CD14-positive monocyte (primary cell): ENCODE results near the gene ATP6V0A1. TPM values are rescaled to one million over a fixed set of nuclear protein-coding genes. Genes with fewer than 3 reads are reported as not detected.

Source experiments
- DNase-seq, 3 donors: peaks; one replicate each; pipeline ENCODE4 v3.0.0-alpha.2; 2011 to 2022
- H2AFZ ChIP-seq: 2 replicates; pipeline ENCODE4 v1.6.0; 2012; ENCODE audit warnings: mild to moderate bottlenecking, low read depth, low read length, inconsistent platforms; ENCODE audit not compliant: insufficient read depth, poor library complexity, severe bottlenecking
- H3K27ac ChIP-seq, 2 donors: 1 replicate in 1 of 2; 2 replicates in 1 of 2; pipeline ENCODE4 v1.5.1; 2012 to 2013; ENCODE audit warnings: low read length in 2 of 2, control low read depth in 1 of 2, inconsistent platforms in 1 of 2, low read depth in 1 of 2, mild to moderate bottlenecking in 1 of 2
- H3K27me3 ChIP-seq, 2 donors: one replicate each; pipeline versions ENCODE4 v1.6.0 to v1.6.1; 2011 to 2013; ENCODE audit warnings: low read length in 2 of 2; ENCODE audit not compliant: control insufficient read depth in 2 of 2, insufficient read depth in 2 of 2
- H3K36me3 ChIP-seq, 2 donors: replicated peaks in 1 of 2; 1 replicate in 1 of 2; 2 replicates in 1 of 2; pipeline versions ENCODE4 v1.5.1 to v1.6.1; 2012 to 2013; ENCODE audit warnings: low read length in 2 of 2, control low read depth in 1 of 2, inconsistent platforms in 1 of 2, mild to moderate bottlenecking in 1 of 2; ENCODE audit not compliant: insufficient read depth in 2 of 2, control insufficient read depth in 1 of 2
- H3K4me1 ChIP-seq, 2 donors: 1 replicate in 1 of 2; 2 replicates in 1 of 2; pipeline versions ENCODE4 v1.5.1 to v1.6.1; 2012 to 2013; ENCODE audit warnings: low read length in 2 of 2, control low read depth in 1 of 2, inconsistent platforms in 1 of 2, mild to moderate bottlenecking in 1 of 2, moderate library complexity in 1 of 2; ENCODE audit not compliant: insufficient read depth in 2 of 2, control insufficient read depth in 1 of 2
- H3K4me2 ChIP-seq: replicated peaks from 2 replicates; pipeline ENCODE3; 2012; ENCODE audit warnings: low read length, moderate library complexity, mild to moderate bottlenecking; ENCODE audit not compliant: poor library complexity, severe bottlenecking; ENCODE audit errors: extremely low read depth
- H3K4me3 ChIP-seq, 3 experiments: fragments of 200-600 bp in 1 of 3; sonication (generic) in 1 of 3; replicated peaks in 1 of 3; 1 replicate in 2 of 3; 2 replicates in 1 of 3; pipeline ENCODE4 v1.5.1; 2011 to 2013; ENCODE audit warnings: low read length in 3 of 3, mild to moderate bottlenecking in 3 of 3, control low read depth in 2 of 3, low read depth in 2 of 3, inconsistent platforms in 1 of 3, moderate library complexity in 1 of 3
- H3K79me2 ChIP-seq: 2 replicates; pipeline ENCODE4 v1.6.0; 2012; ENCODE audit warnings: mild to moderate bottlenecking, control low read depth, inconsistent platforms, low read length, moderate library complexity; ENCODE audit not compliant: insufficient read depth
- H3K9ac ChIP-seq: 2 replicates; pipeline ENCODE4 v1.6.0; 2017; ENCODE audit warnings: low read length, mild to moderate bottlenecking; ENCODE audit not compliant: insufficient read depth, poor library complexity, severe bottlenecking
- H3K9me3 ChIP-seq, 2 donors: replicated peaks in 1 of 2; 1 replicate in 1 of 2; 2 replicates in 1 of 2; pipeline versions ENCODE4 v1.5.1 to v1.6.1; 2012 to 2013; ENCODE audit warnings: low read length in 2 of 2, control low read depth in 1 of 2; ENCODE audit not compliant: control insufficient read depth in 1 of 2, insufficient read depth in 1 of 2
- H4K20me1 ChIP-seq: 2 replicates; pipeline ENCODE4 v1.6.0; 2012; ENCODE audit warnings: mild to moderate bottlenecking, low read length, control low read depth, moderate library complexity; ENCODE audit not compliant: insufficient read depth
- H3K27ac Mint-ChIP-seq, 7 donors: one replicate each; pipeline ENCODE4 v1.8.0; 2020; ENCODE audit warnings: mild to moderate bottlenecking in 7 of 7, mixed read lengths in 7 of 7, moderate library complexity in 6 of 7, inconsistent platforms in 2 of 7
- H3K27me3 Mint-ChIP-seq, 3 donors: one replicate each; pipeline ENCODE4 v1.8.0; 2021 to 2022; ENCODE audit warnings: low read depth in 3 of 3, mild to moderate bottlenecking in 3 of 3, mixed read lengths in 3 of 3, moderate library complexity in 3 of 3, inconsistent platforms in 1 of 3
- H3K36me3 Mint-ChIP-seq, 2 donors: one replicate each; pipeline ENCODE4 v1.8.0; 2020; ENCODE audit warnings: mixed read lengths in 2 of 2, inconsistent platforms in 1 of 2, mild to moderate bottlenecking in 1 of 2
- H3K4me1 Mint-ChIP-seq: one replicate; pipeline ENCODE4 v1.8.0; 2020; ENCODE audit warnings: mild to moderate bottlenecking, mixed read lengths
- H3K4me3 Mint-ChIP-seq, 2 donors: one replicate each; pipeline ENCODE4 v1.8.0; 2020; ENCODE audit warnings: mild to moderate bottlenecking in 2 of 2, mixed read lengths in 2 of 2, moderate library complexity in 1 of 2
- H3K9me3 Mint-ChIP-seq, 7 donors: one replicate each; pipeline ENCODE4 v1.8.0; 2020 to 2022; ENCODE audit warnings: mixed read lengths in 7 of 7, mild to moderate bottlenecking in 6 of 7, moderate library complexity in 6 of 7, inconsistent platforms in 2 of 7
- CTCF ChIP-seq: fragments of 200-600 bp; IDR thresholded peaks from one replicate; pipeline ENCODE4 v1.8.0; 2022; ENCODE audit warnings: antibody characterized with exemption, mild to moderate bottlenecking
- WGBS: methylation state at CpG from one replicate; pipeline ENCODE4 v1.1.5; 2013; ENCODE audit warnings: missing lambda C conversion rate; ENCODE audit not compliant: insufficient coverage; 5-methylcytosine and 5-hydroxymethylcytosine counted together
- intact Hi-C, 2 donors: fragments of 100-400 bp; cut with micrococcal nuclease; formaldehyde crosslinking; loops; one replicate each; pipeline versions ENCODE4 v1.15.0 to v1.15.1; 2023
- polyA plus RNA-seq, 3 donors: library from polyadenylated mRNA; depleted of rRNA in 1 of 3; unstranded in 2 of 3; stranded (reverse) in 1 of 3; fragments of 300-500 nt in 2 of 3; fragments of >200 nt in 1 of 3; fragmentation: Illumina TruSeq in 2 of 3; gene quantifications; 1 replicate in 2 of 3; 2 replicates in 1 of 3; pipeline ENCODE4 v1.2.3, GENCODE V29; 2012 to 2021

Gene ATP6V0A1
- polyA plus RNA-seq, 3 donors: 36.1 to 126 (median 55.1) TPM

DNA sequence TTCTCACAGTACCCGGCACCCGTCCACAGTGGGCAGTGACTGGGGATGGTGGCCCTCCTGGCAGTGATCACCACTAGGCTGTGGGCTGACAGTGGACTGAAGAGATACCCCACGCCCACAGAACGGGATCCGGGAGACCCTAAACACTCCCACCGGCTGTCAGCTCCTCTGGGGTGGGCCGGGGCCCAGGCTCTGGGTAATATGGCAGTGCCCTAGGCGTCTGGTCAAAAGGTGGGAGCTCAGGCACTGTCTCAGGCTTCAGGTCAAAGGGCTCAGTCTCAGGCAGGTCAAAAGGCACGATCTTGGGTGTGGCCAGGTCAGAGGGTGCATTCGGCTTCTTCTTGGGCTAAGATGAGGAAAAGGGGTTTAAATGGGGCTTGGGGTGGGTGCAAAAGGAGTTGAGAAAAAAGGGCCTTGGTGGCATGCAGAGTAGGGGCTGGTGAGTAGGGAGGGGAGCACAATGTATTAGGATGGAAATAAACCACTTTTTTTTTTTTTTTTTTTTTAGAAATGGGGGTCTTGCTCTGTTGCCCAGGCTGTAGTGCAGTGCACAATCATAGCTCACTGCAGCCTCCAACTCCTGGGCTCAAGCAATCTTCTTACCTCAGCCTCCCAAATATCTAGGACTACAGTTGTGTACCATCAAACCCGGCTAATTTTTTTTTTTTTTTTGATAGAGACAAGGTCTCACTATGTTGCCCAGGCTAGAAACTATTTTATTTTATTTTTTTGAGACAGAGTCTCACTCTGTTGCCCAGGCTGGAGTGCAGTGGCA, 46.6 kb upstream of the ATP6V0A1 start:
- no peak overlapping the region for H3K4me3 Mint-ChIP-seq
- intact Hi-C loops: no loop called here
- no peak overlapping the region for H3K27ac Mint-ChIP-seq
- no peak overlapping the region for H3K9ac ChIP-seq
- no peaks in the 10 kb centered on the region for H3K9me3 ChIP-seq
- H2AFZ ChIP-seq: no peak overlapping the region
- H3K4me3 ChIP-seq: no peak overlapping the region
- no peak overlapping the region for H3K4me2 ChIP-seq
- no peaks in the 10 kb centered on the region for H3K27me3 ChIP-seq
- H3K4me1 Mint-ChIP-seq: peaks cover 15% of the 10 kb centered on the region
- peaks cover 0 to 3% (median 0%) of the 10 kb centered on the region in 7 donors for H3K9me3 Mint-ChIP-seq
- TF ChIP-seq CTCF: no peak
- no peaks in the 10 kb centered on the region for H4K20me1 ChIP-seq
- peaks cover 4 to 21% (median 8%) of the 10 kb centered on the region in 3 donors for H3K27me3 Mint-ChIP-seq
- H3K79me2 ChIP-seq: no peaks in the 10 kb centered on the region
- H3K4me1 ChIP-seq: peaks cover 13 to 19% of the 10 kb centered on the region in 2 donors
- 96% methylated on average over 9 of the region's 11 CpGs for WGBS
- no peaks in the 10 kb centered on the region for H3K36me3 Mint-ChIP-seq
- no peak overlapping the region for H3K27ac ChIP-seq
- no peaks in the 10 kb centered on the region for H3K36me3 ChIP-seq
- no peak for DNase-seq

DNA sequence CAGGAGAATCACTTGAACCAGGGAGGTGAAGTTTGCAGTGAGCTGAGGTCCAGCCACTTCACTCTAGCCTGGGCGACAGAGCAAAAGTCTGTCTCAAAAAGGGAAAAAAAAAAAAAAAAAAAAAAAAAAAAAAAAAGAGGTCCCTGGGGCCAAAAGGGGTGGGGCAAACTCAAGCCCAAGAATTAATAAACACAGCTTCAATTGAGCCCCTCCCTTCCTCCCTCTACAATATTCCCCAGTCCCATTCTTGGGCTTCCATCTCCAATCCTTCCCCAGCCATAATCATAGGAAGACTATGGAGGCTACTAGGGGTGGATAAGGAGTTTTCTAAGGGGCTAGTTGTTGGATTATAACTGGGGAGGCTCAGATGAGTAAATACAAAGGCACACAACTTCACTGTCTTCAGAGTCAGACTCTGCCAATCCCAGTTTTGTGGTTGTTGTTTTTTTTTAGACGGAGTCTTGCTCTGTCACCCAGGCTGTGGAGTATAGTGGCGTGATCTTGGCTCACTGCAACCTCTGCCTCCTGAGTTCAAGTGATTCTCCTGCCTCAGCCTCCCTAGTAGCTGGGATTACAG, 45.1 kb upstream of the ATP6V0A1 start:
- intact Hi-C loops: no loop called here
- Histone ChIP-seq H3K27me3 (no peaks in the 10 kb centered on the region), H3K9me3 (no peaks in the 10 kb centered on the region), H4K20me1 (no peaks in the 10 kb centered on the region), H3K4me1 (peaks cover 19 to 30% of the 10 kb centered on the region in 2 donors), H3K4me3 (no peak overlapping the region), H3K79me2 (no peaks in the 10 kb centered on the region), H3K9ac (no peak overlapping the region), H3K36me3 (no peaks in the 10 kb centered on the region), H2AFZ (no peak overlapping the region), H3K4me2 (no peak overlapping the region), H3K27ac (no peak overlapping the region)
- Mint-ChIP-seq H3K27me3 (peaks cover 4 to 21% (median 11%) of the 10 kb centered on the region in 3 donors), H3K4me3 (no peak overlapping the region), H3K36me3 (no peaks in the 10 kb centered on the region), H3K27ac (no peak overlapping the region), H3K4me1 (peaks cover 18% of the 10 kb centered on the region), H3K9me3 (peaks cover 0 to 3% (median 0%) of the 10 kb centered on the region in 7 donors)
- WGBS: 83% methylated on average over 2 of the region's 3 CpGs
- no peak for DNase-seq
- no peak for TF ChIP-seq CTCF
